Esophagus squamous epithelium (tissue), 5 donors: ENCODE data around the gene HDAC3. TPM values are rescaled to one million over a fixed set of nuclear protein-coding genes. Genes with fewer than 3 reads are reported as not detected.

ENCODE experiments used
- DNase-seq: peaks from one replicate; lab custom pipeline; 2025; lab: John Stamatoyannopoulos, UW
- H3K27ac ChIP-seq, 4 donors: fragments of 200-600 bp; sonication (generic); one replicate each; pipeline ENCODE4 v1.5.1; 2016 to 2019; ENCODE audit warnings: mild to moderate bottlenecking in 1 of 4
- H3K27me3 ChIP-seq, 4 donors: fragments of 200-600 bp; sonication (generic); 1 replicate in 3 of 4; 2 replicates in 1 of 4; pipeline versions ENCODE4 v1.5.1 to v1.6.0; 2017 to 2021; ENCODE audit warnings: antibody characterized with exemption in 1 of 4
- H3K36me3 ChIP-seq, 3 donors: fragments of 200-600 bp; sonication (generic); one replicate each; pipeline ENCODE4 v1.5.1; 2016 to 2019
- H3K4me1 ChIP-seq, 3 donors: fragments of 200-600 bp; sonication (generic); one replicate each; pipeline ENCODE4 v1.5.1; 2017 to 2019
- H3K4me3 ChIP-seq, 4 donors: fragments of 200-600 bp; sonication (generic); 1 replicate in 3 of 4; 2 replicates in 1 of 4; pipeline ENCODE4 v1.5.1; 2016 to 2019; ENCODE audit warnings: mild to moderate bottlenecking in 2 of 4, moderate library complexity in 1 of 4
- H3K9me3 ChIP-seq, 3 donors: fragments of 200-600 bp; sonication (generic); one replicate each; pipeline ENCODE4 v1.5.1; 2016 to 2019
- POLR2A ChIP-seq, 4 donors: fragments of 450-650 bp; IDR thresholded peaks; one replicate each; pipeline ENCODE4 v1.6.1; 2017; ENCODE audit warnings: antibody characterized with exemption in 4 of 4, mild to moderate bottlenecking in 4 of 4, moderate library complexity in 3 of 4
- WGBS, 2 donors: methylation state at CpG; one replicate each; pipeline ENCODE4 v1.1.5; 2018; 5-methylcytosine and 5-hydroxymethylcytosine counted together
- intact Hi-C: fragments of 100-400 bp; cut with DNase I; formaldehyde crosslinking; loops from one replicate; pipeline ENCODE4 v1.15.0; 2022
- total RNA-seq, 4 donors: library from RNA; depleted of rRNA; stranded (reverse); fragments of >200 nt; gene quantifications; one replicate each; pipeline ENCODE4 v1.1.0, GENCODE V29; 2016
- TF ChIP-seq, protein P1 (sequence below), 6 experiments: fragments of 450-650 bp in 4 of 6; fragments of 200-600 bp in 2 of 6; sonication (generic) in 2 of 6; IDR thresholded peaks; one replicate each; pipeline ENCODE4 v1.5.1; 2016 to 2019; ENCODE audit warnings: antibody characterized with exemption in 6 of 6, mild to moderate bottlenecking in 4 of 6, moderate library complexity in 4 of 6
- donor health status: DM: yes; HTN: yes; CAD: no.

Gene HDAC3
- total RNA-seq, result 10 to 100 TPM; 33.0 to 60.8 (median 40.4) TPM

- Histone ChIP-seq H3K9me3 (no peaks in the 10 kb centered on the region), H3K27me3 (no peaks in the 10 kb centered on the region), H3K27ac (peak within 1 kb of the TSS; percentile 86 to 93 (median 91)), H3K36me3 (peaks cover 0 to 36% (median 0%) of the 10 kb centered on the region in 3 donors), H3K4me1 (peaks cover 26 to 50% (median 31%) of the 10 kb centered on the region in 3 donors), H3K4me3 (peak within 1 kb of the TSS; percentile 77 to 94 (median 88))
- DNase-seq, result peak; percentile 66
- 1% methylated on average over 14 of the region's 55 CpGs; no CpG with 5 or more reads in 1 of the 2 donors for WGBS, 2 donors
- intact Hi-C loops, result no loop called here
- peak in 3 of 4 donors; percentile 92 to 96 (median 93) for TF ChIP-seq POLR2A (IDR thresholded peaks at IDR 0.05)
- TF ChIP-seq, protein P1, sequence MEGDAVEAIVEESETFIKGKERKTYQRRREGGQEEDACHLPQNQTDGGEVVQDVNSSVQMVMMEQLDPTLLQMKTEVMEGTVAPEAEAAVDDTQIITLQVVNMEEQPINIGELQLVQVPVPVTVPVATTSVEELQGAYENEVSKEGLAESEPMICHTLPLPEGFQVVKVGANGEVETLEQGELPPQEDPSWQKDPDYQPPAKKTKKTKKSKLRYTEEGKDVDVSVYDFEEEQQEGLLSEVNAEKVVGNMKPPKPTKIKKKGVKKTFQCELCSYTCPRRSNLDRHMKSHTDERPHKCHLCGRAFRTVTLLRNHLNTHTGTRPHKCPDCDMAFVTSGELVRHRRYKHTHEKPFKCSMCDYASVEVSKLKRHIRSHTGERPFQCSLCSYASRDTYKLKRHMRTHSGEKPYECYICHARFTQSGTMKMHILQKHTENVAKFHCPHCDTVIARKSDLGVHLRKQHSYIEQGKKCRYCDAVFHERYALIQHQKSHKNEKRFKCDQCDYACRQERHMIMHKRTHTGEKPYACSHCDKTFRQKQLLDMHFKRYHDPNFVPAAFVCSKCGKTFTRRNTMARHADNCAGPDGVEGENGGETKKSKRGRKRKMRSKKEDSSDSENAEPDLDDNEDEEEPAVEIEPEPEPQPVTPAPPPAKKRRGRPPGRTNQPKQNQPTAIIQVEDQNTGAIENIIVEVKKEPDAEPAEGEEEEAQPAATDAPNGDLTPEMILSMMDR (IDR thresholded peaks at IDR 0.05), result peak in 1 of 6 experiments; percentile 10
These were observed at the start of gene HDAC3, which contains the start of gene RELL2 for GRCh38 chr5:141636413-141637122. Gene HDAC3, minus strand, starts transcription at chr5:141636849. Its CDS starts 59 bp downstream, at chr5:141636790. Gene RELL2, plus strand, starts transcription at chr5:141636997. Its CDS starts 1,229 bp downstream, at chr5:141638226.

DNA sequence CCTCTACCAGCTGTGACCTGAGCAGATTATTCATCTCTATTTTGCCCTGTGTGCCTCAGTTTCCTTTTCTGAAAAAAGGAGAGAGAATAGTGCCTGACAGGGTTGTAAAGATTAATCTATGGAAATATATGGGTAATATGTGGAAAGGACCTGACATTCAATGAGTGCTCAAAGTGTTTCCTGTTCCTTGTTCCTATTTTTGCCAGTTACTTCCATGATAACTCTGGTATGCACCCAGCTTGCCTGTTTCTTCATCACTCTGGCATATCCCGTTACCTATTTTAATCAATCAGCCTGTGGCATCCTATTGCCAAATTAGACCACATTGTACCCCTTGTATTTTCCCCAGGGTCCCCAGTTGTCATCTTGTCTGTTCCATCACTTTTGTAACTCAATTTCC, 48.9 kb upstream of the HDAC3 start:
- peaks cover 17 to 32% (median 18%) of the 10 kb centered on the region in 3 donors for H3K4me1 ChIP-seq
- no peaks in the 10 kb centered on the region for H3K9me3 ChIP-seq
- H3K36me3 ChIP-seq, result no peaks in the 10 kb centered on the region
- TF ChIP-seq POLR2A (IDR thresholded peaks at IDR 0.05), result no peak
- TF ChIP-seq, protein P1 (IDR thresholded peaks at IDR 0.05), result no peak
- DNase-seq, result no peak
- intact Hi-C loops, result no loop called here
- H3K27me3 ChIP-seq, result peaks cover 0 to 19% (median 0%) of the 10 kb centered on the region in 4 donors
- no peak overlapping the region for H3K27ac ChIP-seq
- H3K4me3 ChIP-seq, result no peak overlapping the region
- whole genome bisulfite sequencing, 2 donors, result 77 to 86% methylated on average over 1 of the region's 1 CpG

DNA sequence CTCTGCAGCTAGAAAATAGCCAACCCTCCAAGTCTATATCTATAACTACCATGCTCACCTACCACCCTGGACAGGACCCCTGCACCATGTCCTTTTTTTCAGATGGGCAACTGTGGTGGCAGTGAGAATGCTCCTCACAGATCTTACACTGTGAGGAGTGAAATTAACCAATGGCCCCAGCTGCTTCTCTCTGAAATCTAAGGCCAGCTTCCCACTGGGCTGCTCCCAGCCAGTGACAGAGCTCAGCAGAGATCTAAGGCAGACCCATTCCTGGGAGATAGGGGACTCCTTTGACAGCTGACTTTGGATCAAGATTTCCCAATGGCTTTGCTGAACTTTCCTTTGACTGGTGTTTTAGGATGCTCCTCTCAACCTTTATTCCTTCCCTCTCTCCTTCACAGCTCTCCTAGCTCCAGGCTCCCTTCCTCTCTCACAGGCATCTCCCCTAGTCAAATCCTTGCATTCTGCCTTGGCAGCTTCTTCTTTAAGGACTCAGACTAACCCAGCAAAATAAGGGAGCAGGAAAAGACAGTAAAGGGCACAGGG, 47.0 kb upstream of the HDAC3 start:
- H3K4me3 ChIP-seq, result no peak overlapping the region
- H3K4me1 ChIP-seq, result peaks cover 17 to 48% (median 18%) of the 10 kb centered on the region in 3 donors
- no peak overlapping the region for H3K27ac ChIP-seq
- H3K9me3 ChIP-seq, result no peaks in the 10 kb centered on the region
- H3K36me3 ChIP-seq, result no peaks in the 10 kb centered on the region
- intact Hi-C loops, result no loop called here
- DNase-seq, result no peak
- H3K27me3 ChIP-seq, result peaks cover 0 to under 1% (median 0%) of the 10 kb centered on the region in 4 donors
- TF ChIP-seq POLR2A (IDR thresholded peaks at IDR 0.05), result no peak
- TF ChIP-seq, protein P1 (IDR thresholded peaks at IDR 0.05), result no peak

GRCh38 chr5:141681695-141682641, 45.3 kb upstream of the HDAC3 start, which contains the start of gene ARAP3:
Gene ARAP3, minus strand, starts transcription at chr5:141682230. Its CDS starts 1,744 bp downstream, at chr5:141680486.
- peak within 1 kb of the TSS; percentile 81 to 93 (median 86) for H3K27ac ChIP-seq
- WGBS, 2 donors, result 7 to 16% methylated on average over 10 to 12 of the region's 77 CpGs
- H3K4me1 ChIP-seq, result peaks cover 17 to 48% (median 18%) of the 10 kb centered on the region in 3 donors
- no peaks in the 10 kb centered on the region for H3K9me3 ChIP-seq
- H3K36me3 ChIP-seq, result no peaks in the 10 kb centered on the region
- no peak for DNase-seq
- intact Hi-C loops, result no loop called here
- TF ChIP-seq, protein P1 (IDR thresholded peaks at IDR 0.05), result no peak
- TF ChIP-seq POLR2A (IDR thresholded peaks at IDR 0.05), result no peak
- peak within 1 kb of the TSS; percentile 50 to 77 (median 59) for H3K4me3 ChIP-seq
- no peaks in the 10 kb centered on the region for H3K27me3 ChIP-seq
